ENCODE data around the gene PRLH.

GRCh38 chr2:237527766-237528165 lies 38.6 kb upstream of the PRLH start:
- TF ChIP-seq CTCF (IDR thresholded peaks at IDR 0.05): no peak
- no peak for TF ChIP-seq POLR2A (IDR thresholded peaks at IDR 0.05)
